ENCODE data around the gene TXNDC11.

Gene TXNDC11

DNA sequence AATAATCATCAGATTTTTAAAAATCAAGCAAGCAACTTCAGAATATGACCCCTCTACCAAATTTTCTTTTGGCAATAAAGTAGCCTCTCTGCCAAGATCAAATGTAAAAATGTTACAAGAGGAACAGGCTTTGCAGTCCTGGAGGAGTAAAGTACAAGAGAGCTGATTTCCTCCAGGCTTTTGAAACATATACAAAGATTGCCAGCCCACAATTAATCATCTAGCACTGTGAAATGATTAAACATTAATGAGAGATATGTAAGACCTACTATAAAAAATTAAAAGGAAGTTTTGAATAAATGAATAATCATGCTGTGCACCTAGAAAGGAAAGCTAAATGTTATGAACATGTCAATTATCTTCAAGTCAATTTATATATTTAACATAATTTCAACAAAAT, 26.3 kb downstream of the TXNDC11 start:
- no peak for DNase-seq

DNA sequence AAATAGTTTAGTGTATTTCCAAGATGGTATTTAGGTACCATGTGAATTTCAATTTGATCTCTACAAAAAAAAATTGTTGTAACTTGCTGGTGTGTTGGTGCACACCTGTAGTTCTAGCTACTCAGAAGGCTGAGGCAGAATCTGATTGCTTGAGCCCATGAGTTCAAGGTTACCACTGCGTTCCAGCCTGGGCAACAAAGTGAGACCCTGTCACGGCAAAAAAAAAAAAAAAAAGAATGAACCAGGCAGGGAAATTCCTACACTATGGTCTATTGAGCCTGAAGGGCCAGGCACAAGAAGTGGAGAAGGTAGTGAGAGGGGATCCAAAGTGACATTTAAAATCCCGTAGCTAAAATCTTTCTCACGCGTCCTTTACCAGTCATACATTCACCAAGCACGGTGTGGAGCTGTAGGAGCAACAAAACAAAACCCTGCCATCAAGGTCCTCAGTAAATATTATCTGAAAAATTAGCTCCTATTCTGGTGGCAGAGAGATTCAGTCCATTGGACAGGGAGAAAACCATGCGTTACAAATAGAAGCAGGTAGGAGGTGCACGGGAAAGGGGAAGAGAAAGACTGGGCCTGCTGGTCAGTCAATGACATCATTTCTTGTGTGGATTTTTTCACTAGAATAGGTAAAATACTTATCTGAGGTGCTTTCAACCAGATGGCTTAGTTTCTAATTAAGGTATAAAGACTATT, 27.3 kb downstream of the TXNDC11 start:
- no peak for DNase-seq

DNA sequence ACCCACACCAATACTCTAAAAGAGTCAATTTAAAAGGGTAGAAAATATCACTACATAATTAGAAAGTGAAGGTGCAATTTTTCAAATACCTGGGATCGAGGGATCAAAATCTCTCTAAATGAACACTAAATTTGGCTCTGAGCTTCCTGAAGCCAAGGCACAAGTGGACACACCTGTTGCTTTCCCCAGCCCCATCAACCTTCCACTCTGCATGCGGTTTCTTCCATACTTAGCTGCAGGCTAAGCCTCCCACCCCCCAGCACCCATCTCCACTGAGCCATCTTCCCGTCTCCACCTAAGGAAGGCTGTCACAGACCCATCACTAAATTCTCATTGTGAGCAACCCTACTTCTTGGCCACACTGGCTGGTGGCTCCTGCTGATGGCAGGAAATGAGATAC, 30.5 kb downstream of the TXNDC11 start:
- DNase-seq: no peak

DNA sequence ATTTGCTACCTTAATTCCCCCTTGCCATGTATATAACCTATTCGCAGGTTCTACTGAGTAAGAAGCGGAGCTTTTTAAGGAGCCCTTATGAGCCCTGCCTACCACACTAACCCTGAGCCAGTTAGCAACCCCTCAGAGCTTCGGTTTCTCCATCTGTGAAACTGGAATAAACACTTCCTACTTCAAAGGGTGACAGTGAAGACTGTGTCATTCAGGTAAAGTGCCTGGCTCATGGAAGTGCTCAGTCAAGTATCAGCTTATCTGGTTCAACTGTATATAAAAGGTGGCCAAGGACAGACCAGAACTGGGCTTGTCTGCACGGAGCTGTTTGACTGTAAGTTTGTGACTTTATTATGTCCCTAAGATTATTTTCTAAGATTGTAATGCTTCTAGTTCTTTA, 31.0 kb downstream of the TXNDC11 start:
- no peak for DNase-seq

DNA sequence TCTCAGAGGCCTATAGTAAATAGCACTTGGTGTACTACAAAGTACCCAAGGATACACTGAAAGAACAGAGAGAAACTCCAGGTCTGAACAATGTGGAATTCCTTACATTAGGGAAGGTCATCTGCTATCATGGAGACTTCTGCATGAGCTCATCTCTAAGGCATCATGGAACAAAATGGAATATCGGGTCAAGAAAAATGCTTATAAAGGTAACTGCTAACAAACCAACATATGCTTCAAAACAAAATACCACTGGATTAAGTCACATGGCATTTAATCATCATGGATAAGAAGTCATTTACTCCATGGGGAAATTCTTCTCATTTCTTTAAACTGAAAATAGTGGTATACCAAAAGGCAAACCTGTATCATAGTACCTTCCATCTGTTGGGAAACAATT, 34.2 kb downstream of the TXNDC11 start:
- DNase-seq: no peak

DNA sequence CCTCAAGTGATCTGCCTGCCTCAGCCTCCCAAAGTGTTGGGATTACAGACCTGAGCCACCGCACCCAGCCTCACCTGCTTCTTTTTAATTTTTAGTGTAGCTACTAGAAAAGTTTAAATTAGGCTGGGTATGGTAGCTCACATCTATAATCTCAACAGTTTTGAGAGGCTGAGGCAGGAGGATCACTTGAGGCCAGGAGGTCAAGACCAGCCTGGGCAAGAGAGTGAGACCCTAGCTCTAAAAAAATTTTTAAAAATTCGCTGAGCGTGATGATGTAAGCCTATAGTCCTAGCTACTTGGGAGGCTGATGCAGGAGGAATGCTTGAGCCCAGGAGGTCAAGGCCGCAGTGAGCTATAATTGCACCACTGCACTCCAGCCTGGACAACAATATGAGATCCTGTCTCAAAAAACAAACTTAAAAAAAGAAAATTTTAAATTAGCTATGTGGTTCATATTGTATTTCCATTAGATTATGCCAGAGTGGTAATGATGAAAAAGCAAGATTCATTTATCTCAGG, 34.9 kb downstream of the TXNDC11 start:
- DNase-seq: no peak

DNA sequence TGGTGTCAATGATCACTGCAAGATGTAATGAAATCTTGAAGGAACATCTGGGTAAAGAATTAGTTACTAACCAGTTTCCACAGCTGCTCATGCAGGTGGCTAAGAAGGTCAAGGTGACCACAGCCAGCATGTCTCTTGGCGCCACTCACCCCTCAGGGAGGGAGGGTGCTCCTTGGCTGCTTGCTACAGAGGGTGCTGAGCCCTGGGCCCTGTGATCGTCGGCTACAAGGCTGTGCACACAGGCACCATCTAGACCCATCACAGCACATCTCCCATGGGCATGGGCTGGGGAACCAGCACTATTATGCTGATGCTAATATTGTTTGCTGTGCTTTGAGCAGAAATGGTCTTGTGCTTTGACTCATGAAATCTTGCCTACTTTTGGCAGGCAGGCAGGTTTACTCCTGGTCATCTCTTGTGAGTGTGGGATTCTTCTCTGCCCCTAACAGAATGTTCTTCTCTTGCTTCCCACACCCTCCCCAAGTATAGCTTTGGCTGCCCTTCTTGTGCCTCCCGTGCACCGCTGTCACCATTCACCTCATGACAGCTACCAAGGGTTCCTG, 36.4 kb downstream of the TXNDC11 start:
- no peak for DNase-seq

DNA sequence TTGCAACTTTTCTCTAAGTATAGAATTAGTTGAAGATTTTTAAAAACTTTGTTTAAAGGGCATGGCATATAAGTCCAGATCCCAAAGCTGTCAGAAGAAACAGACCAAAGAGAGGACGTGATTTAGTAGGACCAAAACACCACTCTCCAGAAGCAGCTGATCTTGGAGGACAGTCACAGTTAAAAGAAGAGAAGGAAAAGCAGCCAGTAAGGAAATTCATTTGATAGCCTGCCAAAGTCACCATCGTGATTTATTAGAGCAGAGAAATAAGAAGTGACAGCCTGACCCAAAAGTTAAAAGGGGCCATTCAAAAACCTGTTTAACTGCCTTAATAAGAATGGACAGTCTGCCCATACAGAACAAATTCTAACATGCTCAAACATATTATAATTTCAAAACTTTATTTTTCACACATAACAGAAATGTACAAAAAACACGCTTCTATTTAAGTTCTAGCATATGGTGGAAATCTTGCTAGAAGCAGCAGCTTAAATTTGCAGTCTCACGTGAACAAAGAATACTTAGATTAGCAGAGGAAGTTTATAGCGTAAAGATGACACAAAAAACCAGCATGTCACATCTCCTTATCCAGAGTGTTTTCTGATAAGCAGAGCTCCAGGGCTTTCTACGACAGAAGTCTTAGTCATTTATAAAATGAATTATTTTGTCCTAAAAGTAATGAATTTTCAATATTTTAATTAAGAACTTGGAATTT, 37.2 kb downstream of the TXNDC11 start:
- DNase-seq: no peak

DNA sequence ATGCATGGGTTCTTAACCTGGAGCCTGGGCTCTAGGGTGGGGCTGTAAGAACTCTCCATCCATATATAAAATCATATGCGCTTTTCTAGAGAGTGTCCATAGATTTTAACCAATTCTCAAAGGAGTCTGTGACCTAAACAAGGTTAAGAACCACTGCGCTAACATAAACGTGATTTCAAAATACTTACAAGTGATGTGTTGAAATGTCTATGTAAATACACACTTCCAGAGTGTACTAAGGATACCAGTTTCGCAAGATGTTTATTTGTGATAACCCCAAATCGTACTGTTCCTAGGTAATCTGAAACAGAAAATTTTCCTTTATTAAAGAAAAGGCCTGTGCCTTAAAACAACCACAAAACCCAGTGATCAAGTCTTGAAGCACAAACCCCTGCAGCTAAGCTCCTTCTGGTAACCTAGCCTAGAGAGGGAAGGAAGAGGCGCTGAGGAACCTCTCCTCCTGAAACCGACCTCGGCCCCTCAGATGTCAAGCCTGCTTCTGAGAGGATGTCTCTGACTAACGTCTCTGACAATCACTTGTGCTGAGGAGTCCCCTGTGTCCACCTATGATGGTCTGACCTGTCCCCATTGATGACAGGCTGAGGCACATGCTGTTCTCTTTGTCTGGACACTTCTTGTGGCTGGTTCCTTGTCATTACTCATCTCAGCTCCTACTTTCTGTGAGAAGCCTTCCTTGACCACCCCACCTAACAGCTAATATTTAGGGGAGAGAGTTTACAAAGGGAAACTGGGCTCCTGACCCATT, 42.2 kb downstream of the TXNDC11 start:
- DNase-seq: no peak

DNA sequence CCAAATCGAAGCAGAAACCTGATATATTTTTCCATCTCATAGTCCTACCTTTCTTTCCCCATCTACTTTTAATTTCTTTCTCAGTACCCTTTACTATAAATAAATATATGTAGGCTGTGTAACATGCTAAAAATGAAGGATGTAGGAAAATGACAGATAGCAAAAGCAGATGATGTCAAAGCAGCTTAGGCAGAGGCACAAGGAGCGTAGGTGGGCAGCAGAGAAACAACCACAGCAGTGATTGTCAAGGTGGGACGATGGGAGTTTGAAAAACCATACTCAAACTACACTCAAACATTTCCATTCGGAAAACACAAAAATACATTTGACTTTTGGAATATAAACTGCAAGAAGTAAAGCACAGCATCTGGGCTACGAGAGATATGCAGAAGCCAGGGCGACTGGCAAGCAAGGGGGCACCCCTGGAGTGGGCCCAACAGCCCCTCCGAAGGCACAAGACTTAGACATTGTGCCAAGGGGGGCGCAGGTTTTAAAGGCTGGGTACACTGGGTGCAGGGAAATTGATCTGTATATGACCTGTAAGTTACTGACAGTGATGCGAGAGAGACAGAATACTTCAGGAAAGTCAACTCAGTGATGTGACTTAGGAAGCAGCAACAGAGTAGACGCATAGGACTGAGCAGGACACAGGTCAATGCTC, 43.3 kb downstream of the TXNDC11 start:
- DNase-seq: no peak

DNA sequence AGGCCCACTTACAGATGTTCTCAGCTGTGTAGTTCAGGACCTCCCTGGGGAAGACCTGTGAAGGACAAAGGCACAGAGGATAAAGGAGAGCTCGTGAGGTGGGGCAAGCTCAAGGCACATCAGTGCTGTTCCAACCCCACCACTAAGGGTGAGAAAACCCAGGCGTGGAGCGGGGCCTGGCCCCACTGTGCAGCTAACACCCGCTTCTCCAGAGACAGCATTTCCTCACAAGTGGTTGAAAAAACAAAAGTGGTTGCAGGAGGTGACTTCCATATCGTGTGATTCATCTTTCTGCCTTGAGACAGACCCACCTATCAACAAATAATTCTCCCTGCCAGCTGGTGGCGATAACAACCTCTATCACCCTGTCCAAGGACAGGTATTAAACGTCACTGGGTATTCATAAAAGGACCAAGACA, 44.4 kb downstream of the TXNDC11 start:
- no peak for DNase-seq

DNA sequence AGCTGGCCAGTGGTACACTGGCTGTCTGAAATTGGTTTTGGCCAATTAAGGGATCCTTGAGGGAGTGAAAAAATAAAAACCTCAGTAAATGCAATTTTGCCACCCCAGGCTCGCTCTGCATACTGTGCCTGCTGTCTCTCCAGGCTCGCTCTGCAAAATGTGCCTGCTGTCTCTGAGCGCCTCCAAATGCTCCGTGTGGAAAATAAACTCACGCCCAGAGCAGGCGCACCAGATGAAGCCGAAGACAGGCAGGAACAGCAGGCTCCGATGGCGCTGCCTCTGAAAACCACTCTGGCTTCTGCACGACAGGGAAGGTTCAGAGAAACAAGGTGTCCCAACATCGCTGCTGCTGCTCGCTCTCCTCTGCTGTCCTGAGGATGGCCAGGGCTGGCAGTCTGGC, 45.3 kb downstream of the TXNDC11 start:
- no peak for DNase-seq

DNA sequence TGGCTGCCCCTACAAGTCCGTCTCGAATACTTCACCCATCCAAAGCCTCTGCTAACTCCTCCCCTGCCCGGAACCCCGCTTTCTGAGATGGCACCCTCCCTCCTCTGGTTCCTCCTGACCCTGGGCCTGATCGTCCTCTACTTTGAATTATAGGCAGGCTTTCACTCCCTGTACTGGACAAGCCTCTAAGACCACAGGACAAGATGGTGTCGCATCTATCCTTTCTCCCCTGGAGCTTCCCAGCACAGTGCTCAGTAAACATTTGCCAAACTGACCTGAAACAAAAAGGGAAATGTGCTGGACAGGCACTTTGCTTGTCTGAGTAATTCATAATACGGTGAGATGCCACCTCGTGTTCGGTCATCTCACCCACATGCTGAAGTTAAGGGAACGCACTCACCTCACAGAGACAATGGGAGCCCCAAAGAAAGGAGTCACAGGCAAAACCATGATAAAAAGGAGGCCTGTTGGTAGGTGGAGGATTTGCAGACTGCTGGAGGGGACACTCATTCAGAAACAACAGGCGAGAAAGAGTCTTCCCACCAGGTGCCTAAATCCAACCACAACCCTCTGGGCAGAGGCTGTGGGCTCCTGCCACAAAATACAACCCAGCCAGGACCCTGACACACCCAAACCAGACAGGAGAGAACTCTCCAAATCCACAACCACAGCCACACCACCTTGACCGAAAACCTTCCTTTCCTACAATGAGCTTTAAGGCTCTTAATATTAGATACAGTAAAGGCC, 46.2 kb downstream of the TXNDC11 start:
- no peak for DNase-seq

DNA sequence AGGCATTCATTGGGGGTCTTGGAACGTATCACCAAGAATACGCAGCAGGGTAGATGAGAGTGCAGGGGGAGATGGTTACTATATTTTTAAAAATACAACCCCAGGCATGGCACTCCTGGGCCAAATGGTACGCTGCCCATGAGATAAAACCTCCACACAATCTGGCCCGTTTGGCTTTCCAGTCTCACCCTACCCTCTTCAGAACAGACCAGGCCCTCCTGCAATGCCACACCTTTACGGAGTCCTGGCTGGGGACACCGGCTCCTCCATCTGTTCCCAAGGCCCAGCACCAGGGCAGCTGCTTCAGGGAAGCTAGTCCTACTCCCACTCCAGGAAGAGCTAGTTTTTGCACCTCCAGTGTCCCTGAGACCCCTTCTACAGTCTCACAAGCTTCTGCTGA, 50.0 kb downstream of the TXNDC11 start:
- no peak for DNase-seq

DNA sequence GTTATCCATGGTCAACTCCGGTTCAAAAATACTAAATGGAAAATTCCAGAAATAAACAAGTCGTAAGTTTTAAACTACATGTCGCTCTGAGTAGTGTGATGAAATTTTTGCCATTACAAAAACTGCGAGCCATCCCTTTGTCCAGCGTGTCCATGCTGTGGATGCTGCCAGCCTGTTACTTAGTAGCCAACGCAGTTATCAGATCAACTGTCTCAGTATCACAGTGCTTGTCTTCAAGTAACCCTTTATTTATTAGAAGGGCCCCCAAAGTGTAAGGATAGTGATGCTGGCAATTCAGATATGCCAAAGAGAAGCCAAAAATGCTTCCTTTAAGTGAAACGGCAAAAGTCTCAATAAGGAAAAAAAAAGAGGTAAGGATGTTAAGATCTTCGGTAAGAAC, 50.5 kb downstream of the TXNDC11 start:
- DNase-seq: no peak

DNA sequence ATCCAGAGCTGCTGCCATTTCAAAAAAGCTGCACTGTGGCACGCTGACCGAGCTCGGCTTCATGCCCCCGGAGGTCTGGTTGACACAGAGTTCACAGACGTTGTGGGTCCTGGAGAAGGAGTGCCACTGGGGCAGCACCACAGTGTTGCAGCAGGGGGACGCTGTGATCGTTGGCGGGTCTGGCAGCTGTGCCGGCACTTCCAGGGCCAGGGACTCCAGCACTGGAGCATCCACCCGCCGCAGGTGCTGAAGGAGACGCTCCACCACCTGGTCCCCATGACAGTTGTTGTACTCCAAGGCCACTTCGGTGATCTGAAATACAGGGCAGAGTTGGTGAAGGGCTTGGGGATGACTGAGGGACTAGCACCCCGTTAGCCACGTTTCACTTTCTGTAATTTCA, 50.9 kb downstream of the TXNDC11 start:
- no peak for DNase-seq

DNA sequence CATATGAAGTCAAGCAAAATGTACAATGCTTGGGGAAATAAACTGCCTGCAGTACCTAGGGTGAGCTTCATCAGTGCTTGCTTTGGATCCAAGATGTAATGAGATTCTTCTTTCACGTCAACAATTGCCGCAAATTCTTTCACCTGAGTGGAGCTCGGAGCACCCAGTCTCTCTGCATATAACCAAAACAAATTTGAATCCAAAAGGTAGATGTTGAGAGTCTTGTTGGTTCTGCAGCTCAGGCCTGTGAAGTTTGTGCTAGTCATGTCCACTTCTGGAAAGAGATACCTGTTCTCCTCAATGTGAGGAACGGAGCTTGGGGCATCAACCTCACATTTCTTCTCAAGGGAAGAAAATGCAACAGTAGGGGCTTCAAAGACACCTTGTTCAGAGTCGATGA, 51.4 kb downstream of the TXNDC11 start:
- DNase-seq: no peak

DNA sequence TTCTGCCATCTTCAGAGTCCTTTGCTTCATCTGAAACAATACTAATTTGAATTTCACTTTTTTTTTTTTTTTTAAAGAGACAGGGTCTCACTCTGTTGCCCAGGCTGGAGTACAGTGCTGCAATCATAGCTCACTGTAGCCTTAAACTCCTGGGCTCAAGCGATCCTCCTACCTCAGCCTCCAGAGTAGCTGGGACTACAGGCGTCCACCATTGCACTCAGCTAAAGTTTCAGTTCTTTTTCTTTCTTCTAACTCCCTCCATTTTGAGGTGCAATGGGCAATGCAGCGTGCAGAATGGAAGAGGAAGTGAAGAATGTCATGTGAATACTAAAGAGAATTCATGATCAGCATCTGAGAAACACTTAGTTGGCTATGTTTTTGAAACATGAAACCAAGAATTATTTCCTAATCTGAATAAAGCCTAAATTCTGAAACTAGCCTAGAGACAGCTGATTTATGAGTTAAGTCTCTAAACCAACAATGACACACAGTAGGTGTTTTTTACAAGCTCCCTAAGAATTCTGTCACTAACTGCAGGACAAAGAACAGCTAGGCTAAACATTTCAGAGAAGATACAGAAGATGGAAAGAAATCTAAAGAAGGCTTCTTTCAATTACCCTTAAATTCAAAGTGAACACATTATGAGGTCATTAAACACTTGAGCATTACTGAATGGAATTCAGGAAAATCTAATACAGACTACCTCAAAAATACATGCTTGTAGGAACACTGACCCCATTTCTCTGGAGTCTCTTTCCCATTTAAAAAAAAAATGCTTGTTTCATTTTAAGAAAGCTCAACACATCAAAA, 53.4 kb downstream of the TXNDC11 start:
- no peak for DNase-seq

DNA sequence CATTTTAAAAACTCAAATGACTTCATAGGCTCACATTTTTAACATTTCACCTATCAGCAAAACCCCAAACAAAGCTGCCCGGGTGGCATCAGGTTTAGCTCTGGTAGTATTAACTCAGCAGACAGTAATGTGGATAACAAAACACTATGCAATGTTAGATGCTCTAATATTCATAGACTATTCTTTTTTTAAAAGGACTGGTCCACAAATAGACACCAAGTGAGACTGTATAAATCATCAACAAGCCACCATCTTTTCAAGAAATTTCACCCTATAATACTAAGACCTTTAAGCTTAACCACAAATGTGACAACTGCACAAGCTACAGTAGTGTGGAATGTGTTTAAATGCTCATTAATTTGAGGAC, 54.2 kb downstream of the TXNDC11 start:
- DNase-seq: no peak

DNA sequence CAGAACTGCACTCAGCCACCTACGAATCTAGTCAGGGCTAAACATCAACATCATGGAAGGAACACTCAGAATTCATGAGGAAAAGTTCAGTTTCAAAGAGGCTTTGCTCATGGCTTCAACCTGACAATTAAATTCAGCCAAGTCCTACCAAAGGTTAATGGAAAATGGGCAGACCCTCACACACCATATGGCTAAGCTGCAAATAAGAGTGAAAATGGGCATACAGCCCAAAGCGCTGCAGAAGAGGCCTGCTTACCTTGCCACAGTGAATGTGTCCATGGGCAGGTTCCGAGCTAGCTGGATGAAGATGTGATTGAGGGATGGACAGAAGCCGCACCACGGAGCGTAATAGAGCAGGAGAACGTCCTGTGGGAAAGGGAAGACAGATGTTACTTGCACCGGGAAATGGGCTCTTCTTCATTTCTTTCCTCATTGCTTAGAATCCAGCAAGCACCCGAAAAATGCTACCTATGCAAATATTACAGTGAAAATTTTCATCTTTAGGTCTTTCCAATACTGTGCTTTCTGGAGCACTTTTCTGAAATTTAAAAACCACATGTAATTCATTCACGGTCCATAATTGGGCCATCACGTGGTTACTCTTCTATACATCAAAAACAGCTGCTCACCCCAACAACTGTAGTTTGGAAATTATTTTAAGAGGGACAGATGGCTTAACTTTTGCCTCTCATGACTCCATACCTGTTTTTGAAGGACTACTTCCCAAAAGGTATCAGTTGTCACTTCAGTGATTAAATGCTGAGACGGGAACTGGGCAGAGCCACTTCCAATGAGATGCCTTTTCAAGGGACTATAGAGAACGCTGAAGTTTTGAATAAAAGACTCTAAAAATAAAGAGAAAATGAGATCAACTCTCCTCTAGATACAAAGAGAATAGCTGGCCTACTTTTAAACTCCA, 54.8 kb downstream of the TXNDC11 start:
- no peak for DNase-seq
